Choroid plexus epithelial cell (primary cell): ENCODE measurements around the gene PRSS48.

Experiments
- DNase-seq: peaks from one replicate; pipeline ENCODE4 v3.0.0-alpha.2; 2010; ENCODE audit warnings: low read depth
- H3K4me3 ChIP-seq: 2 replicates; pipeline ENCODE4 v1.5.1; 2011; ENCODE audit warnings: low read depth, mild to moderate bottlenecking, control low read depth, low read length, moderate library complexity
- TF ChIP-seq, protein P1 (sequence below): conservative IDR thresholded peaks from 2 replicates; pipeline ENCODE4 v1.5.1; 2011; ENCODE audit warnings: low read depth, mild to moderate bottlenecking, control low read depth, inconsistent platforms, low read length, moderate library complexity

PRSS48 gene

DNA sequence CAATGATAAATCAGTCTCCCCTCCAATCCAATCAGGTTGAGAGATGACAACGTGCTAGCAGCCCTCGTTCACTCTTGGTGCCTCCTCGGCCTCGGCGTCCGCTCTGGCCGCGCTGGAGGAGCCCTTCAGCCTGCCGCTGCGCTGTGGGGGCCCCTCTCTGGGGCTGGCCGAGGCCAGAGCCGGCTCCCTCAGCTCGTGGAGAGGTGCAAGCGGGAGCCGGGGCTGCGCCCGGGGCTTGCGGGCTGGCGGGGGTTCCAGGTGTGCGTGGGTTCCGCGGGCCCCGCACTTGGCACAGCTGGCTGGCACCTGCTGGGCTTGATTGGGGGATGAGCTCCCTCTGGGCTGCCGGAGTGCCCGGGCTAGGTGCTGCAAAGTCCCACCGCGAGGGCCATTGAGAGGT, 40.9 kb upstream of the PRSS48 start:
- TF ChIP-seq, protein P1, sequence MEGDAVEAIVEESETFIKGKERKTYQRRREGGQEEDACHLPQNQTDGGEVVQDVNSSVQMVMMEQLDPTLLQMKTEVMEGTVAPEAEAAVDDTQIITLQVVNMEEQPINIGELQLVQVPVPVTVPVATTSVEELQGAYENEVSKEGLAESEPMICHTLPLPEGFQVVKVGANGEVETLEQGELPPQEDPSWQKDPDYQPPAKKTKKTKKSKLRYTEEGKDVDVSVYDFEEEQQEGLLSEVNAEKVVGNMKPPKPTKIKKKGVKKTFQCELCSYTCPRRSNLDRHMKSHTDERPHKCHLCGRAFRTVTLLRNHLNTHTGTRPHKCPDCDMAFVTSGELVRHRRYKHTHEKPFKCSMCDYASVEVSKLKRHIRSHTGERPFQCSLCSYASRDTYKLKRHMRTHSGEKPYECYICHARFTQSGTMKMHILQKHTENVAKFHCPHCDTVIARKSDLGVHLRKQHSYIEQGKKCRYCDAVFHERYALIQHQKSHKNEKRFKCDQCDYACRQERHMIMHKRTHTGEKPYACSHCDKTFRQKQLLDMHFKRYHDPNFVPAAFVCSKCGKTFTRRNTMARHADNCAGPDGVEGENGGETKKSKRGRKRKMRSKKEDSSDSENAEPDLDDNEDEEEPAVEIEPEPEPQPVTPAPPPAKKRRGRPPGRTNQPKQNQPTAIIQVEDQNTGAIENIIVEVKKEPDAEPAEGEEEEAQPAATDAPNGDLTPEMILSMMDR, result no peak
- DNase-seq, result no peak
- no peak overlapping the region for H3K4me3 ChIP-seq

DNA sequence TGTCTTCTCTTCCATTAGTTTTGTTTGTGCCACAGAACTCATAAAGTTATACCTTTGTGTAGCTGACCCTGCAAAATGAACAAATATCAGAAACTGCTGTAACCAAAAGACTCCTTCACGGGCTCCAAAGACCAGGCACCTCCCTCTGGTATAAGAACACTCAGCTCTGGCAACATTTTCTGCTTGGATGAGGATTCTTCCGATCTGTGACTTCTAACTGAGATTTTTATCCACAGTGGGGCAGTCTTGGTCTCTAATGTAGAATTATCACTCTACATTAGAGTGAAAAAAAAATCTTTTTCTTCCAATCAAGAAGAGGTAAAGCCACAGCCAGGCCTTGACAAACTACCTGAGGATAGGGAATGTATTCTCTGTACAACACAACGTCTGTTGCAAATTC, 38.5 kb upstream of the PRSS48 start:
- no peak overlapping the region for H3K4me3 ChIP-seq
- TF ChIP-seq, protein P1, result peak; percentile 36
- DNase-seq, result peak; percentile 72

DNA sequence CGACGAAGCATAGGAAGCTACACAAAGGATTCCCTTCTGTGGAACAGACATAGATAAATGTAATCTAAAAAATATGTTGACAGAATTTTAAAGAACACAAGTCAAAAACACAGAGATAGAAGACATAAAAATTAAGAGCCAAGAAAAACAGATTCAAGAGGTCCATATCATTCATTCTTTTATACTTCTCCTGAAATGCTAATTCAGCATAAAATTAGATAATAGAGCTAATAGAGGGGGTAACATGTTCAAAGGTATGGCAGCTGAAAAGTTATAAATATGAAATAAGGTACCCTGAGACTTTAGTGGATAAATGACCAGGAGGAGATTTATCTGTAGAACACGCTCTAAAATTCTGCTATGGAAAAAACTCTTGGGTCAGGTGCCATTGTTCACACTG, 37.4 kb upstream of the PRSS48 start:
- H3K4me3 ChIP-seq, result no peak overlapping the region
- TF ChIP-seq, protein P1, result no peak
- no peak for DNase-seq

DNA sequence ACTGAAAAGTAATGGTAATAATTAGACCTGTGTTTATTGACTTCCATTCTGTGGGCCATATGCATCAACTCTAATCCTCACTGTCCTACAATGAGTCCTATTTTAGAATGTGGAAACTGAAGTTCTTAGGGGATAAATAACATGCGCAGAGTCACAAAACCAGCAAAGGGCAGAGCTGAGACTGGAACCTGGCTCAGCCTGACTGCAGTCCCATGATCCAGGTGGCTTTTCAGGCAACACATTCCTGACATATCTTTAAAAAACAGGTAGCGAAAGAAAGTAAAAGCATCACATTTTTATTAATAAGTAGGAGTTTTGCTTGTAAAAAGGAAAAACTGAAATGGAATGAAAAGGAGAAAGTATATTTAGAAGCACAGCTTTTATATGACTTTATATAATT, 34.7 kb upstream of the PRSS48 start:
- DNase-seq, result no peak
- no peak overlapping the region for H3K4me3 ChIP-seq
- TF ChIP-seq, protein P1, result no peak

DNA sequence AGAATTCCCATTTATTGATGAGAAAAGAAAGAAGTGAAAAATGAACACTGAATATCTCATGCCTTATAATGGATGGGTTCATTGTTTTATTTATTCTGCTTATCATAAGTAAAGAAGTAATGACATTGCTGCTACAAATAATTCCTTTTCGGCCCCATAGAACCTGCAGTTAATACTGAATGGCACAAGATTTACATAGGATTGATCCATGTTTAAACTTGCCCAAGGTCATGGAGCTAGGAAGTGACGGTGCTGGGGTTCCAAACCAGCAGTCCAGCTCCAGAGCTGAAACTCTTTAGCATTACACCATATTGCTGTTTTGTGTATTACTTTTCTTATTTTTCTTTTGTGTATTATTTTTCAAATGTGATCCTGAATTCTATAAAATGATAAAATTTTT, 30.2 kb upstream of the PRSS48 start:
- TF ChIP-seq, protein P1, result no peak
- DNase-seq, result no peak
- no peak overlapping the region for H3K4me3 ChIP-seq

DNA sequence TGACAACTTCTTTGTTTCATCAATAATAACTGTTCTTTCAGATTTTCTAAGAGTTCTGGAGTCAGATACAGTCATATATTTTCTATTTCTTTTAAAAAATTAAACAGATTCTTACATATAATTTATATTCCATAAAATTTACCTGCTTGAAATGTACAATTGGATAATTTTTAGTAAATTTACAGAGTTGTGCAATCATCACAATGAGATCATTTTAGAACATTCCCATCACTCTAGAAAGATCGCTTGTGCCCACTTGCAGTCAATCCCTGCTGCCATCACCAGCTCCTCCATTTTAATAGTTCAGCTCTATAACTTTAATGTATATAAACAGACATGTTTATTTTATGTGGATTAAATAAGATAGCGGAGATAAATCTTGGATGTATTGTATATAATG, 29.6 kb upstream of the PRSS48 start:
- TF ChIP-seq, protein P1, result no peak
- H3K4me3 ChIP-seq, result no peak overlapping the region
- DNase-seq, result no peak

DNA sequence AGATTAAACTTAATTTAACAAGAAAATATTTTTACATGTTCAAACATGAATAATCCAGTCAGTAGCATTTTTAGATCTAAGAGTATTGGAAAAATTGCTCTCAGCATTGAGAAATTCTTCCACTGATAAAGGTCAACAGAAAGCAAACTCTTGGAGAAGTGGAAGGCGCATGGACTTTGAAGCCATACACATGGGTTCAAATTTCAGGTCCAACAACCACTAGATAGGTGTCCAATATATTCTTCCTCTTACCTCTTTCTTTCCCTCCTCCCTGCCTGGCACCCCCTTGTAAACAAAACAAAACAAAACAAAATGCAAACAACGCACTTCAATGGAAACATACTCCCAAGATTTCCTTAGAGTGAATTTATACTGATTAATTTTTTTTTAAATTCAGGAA, 28.4 kb upstream of the PRSS48 start:
- H3K4me3 ChIP-seq, result no peak overlapping the region
- TF ChIP-seq, protein P1, result no peak
- DNase-seq, result no peak
